NCI-H748 (cell line): ENCODE measurements around the gene NLE1.
"Not testable (repeated sequence)": the region's sequence is repeated elsewhere in the genome, so short reads cannot be mapped to it uniquely, and the experiment has no call there.

ENCODE experiments used
- DNase-seq: peaks from one replicate; lab custom pipeline; 2025; ENCODE audit not compliant: unreplicated experiment; lab: John Stamatoyannopoulos, UW

Gene NLE1

GRCh38 chr17:35162755-35163154 is 20.7 kb upstream of the NLE1 start:
- DNase-seq: no peak

GRCh38 chr17:35161281-35161761 is 19.2 kb upstream of the NLE1 start:
- DNase-seq: no peak

GRCh38 chr17:35160354-35161201 is 18.5 kb upstream of the NLE1 start:
- DNase-seq: no peak

- no peak for DNase-seq
These were observed 17.8 kb upstream of the NLE1 start for GRCh38 chr17:35159940-35160339.

GRCh38 chr17:35155246-35155645 is 13.1 kb upstream of the NLE1 start:
- no peak for DNase-seq

- no peak for DNase-seq
These were observed 12.4 kb upstream of the NLE1 start for GRCh38 chr17:35154196-35155165.

GRCh38 chr17:35152421-35153140 is 10.5 kb upstream of the NLE1 start:
- DNase-seq: no peak

GRCh38 chr17:35151080-35151479 is 9.0 kb upstream of the NLE1 start:
- DNase-seq: not testable (repeated sequence)

GRCh38 chr17:35149941-35150340 is 7.8 kb upstream of the NLE1 start:
- DNase-seq: no peak

GRCh38 chr17:35148144-35148543 is 6.0 kb upstream of the NLE1 start:
- DNase-seq: no peak

- DNase-seq: no peak
These were observed 5.3 kb upstream of the NLE1 start, which contains the start of gene UNC45B for GRCh38 chr17:35147375-35147905. UNC45B (plus strand) TSS chr17:35147817; CDS start chr17:35148264, 447 bp downstream.

GRCh38 chr17:35146214-35146833 is 4.2 kb upstream of the NLE1 start:
- no peak for DNase-seq

- no peak for DNase-seq
These were observed 2.7 kb upstream of the NLE1 start for GRCh38 chr17:35144840-35145239.

GRCh38 chr17:35142467-35142796 is 329 bp upstream of the NLE1 start:
- DNase-seq: no peak

GRCh38 chr17:35138218-35138617 is 3.9 kb downstream of the NLE1 start:
- no peak for DNase-seq

- no peak for DNase-seq
These were observed 6.8 kb downstream of the NLE1 start for GRCh38 chr17:35135322-35135721.

- DNase-seq: no peak
These were observed 9.1 kb downstream of the NLE1 start for GRCh38 chr17:35132816-35133550.

GRCh38 chr17:35132099-35132498 is 10.0 kb downstream of the NLE1 start:
- no peak for DNase-seq

- DNase-seq: no peak
These were observed 11.7 kb downstream of the NLE1 start for GRCh38 chr17:35130392-35130791.

GRCh38 chr17:35129973-35130351 is 12.1 kb downstream of the NLE1 start:
- no peak for DNase-seq
